ENCODE data around the gene NFE2L2.

- TF ChIP-seq CTCF (IDR thresholded peaks at IDR 0.05; ENCODE audit: insufficient read depth, low read depth, low read length) (no peak), EZH2 (IDR thresholded peaks at IDR 0.05; ENCODE audit: insufficient read depth, low read length) (no peak)
These were observed 11.6 kb downstream of the NFE2L2 start for GRCh38 chr2:177252808-177253531.

Data from astrocyte (in vitro differentiated cells and primary cell).